GM12878 (cell line): ENCODE results near the gene FUT7.
"Not testable (repeated sequence)": the region's sequence is repeated elsewhere in the genome, so short reads cannot be mapped to it uniquely, and the experiment has no call there.

Experiments
- BHLHE40 ChIP-seq, 2 experiments: fragments of 450-650 bp in 1 of 2; IDR thresholded peaks; 2 replicates each; pipeline ENCODE4 v1.6.1; 2011 to 2017; ENCODE audit warnings: low read depth in 2 of 2, borderline replicate concordance in 1 of 2, improper control_type of control experiment in 1 of 2, low read length in 1 of 2, mild to moderate bottlenecking in 1 of 2
- CEBPB ChIP-seq, 2 experiments: fragments of 150-350 bp in 1 of 2; IDR thresholded peaks; 2 replicates each; pipeline ENCODE4 v1.6.1; 2012 to 2014; ENCODE audit warnings: low read depth in 2 of 2, low read length in 2 of 2, borderline replicate concordance in 1 of 2, inconsistent platforms in 1 of 2
- CHD4 ChIP-seq: fragments of 200-600 bp; sonication (generic); IDR thresholded peaks from 2 replicates; pipeline ENCODE4 v1.6.1; 2016; ENCODE audit warnings: mild to moderate bottlenecking
- CTCF ChIP-seq, 3 experiments: IDR thresholded peaks in 2 of 3; conservative IDR thresholded peaks in 1 of 3; 2 replicates each; pipeline ENCODE4 v1.5.1; 2011; ENCODE audit warnings: low read depth in 3 of 3, low read length in 3 of 3, mild to moderate bottlenecking in 3 of 3, control low read depth in 2 of 3, moderate library complexity in 2 of 3, inconsistent platforms in 1 of 3, mixed read lengths in 1 of 3; ENCODE audit not compliant: control insufficient read depth in 2 of 3, insufficient read depth in 1 of 3; ENCODE audit errors: extremely low read depth in 1 of 3
- MXI1 ChIP-seq: fragments of 150-350 bp; IDR thresholded peaks from 2 replicates; pipeline ENCODE4 v1.6.1; 2011; ENCODE audit warnings: low read depth, mild to moderate bottlenecking, inconsistent platforms, low read length, improper control_type of control experiment
- POLR2A ChIP-seq: IDR thresholded peaks from 2 replicates; pipeline ENCODE4 v1.6.1; 2011; ENCODE audit warnings: low read depth, mild to moderate bottlenecking, low read length
- SIN3A ChIP-seq: IDR thresholded peaks from 2 replicates; pipeline ENCODE4 v1.6.1; 2012; ENCODE audit warnings: low read depth, low read length, improper control_type of control experiment
- STAT1 ChIP-seq: fragments of 450-650 bp; conservative IDR thresholded peaks from 2 replicates; pipeline ENCODE4 v1.6.1; 2014; ENCODE audit warnings: antibody characterized with exemption, mild to moderate bottlenecking
- YY1 ChIP-seq: IDR thresholded peaks from 2 replicates; pipeline ENCODE4 v1.6.1; 2011; ENCODE audit warnings: low read depth, mild to moderate bottlenecking, low read length
- ZNF217 ChIP-seq: fragments of 450-650 bp; IDR thresholded peaks from 2 replicates; pipeline ENCODE4 v1.6.1; 2017; ENCODE audit warnings: antibody characterized with exemption, mild to moderate bottlenecking
- ZNF274 ChIP-seq: IDR thresholded peaks from one replicate; pipeline ENCODE4 v1.8.0; 2011; ENCODE audit not compliant: insufficient read length, insufficient read depth

- not testable (repeated sequence) for TF ChIP-seq ZNF274; CHD4; MXI1; STAT1; CTCF (IDR thresholded peaks at IDR 0.05 in 2 of 3, conservative IDR thresholded peaks at IDR 0.05 in 1 of 3; ENCODE audit: control insufficient read depth in 2 of 3, extremely low read depth in 1 of 3, insufficient read depth in 1 of 3, low read depth in 3 of 3, low read length in 3 of 3); BHLHE40 (IDR thresholded peaks at IDR 0.05; ENCODE audit: borderline replicate concordance in 1 of 2, low read depth in 2 of 2, low read length in 1 of 2); POLR2A; CEBPB (IDR thresholded peaks at IDR 0.05; ENCODE audit: borderline replicate concordance in 1 of 2, low read depth in 2 of 2, low read length in 2 of 2); YY1; SIN3A; ZNF217
These were observed 1.6 kb upstream of the FUT7 start for GRCh38 chr9:137033481-137033880.
